Measurements from ENCODE around the gene RASSF1. TPM values are rescaled to one million over a fixed set of nuclear protein-coding genes. Genes with fewer than 3 reads are reported as not detected.

The RASSF1 gene
- total RNA-seq, 1 donor from 2014 or later: 27.8 TPM

- no peak for DNase-seq
- Mint-ChIP-seq H3K4me3 (ENCODE audit: unreplicated experiment) (no peak overlapping the region), H3K36me3 (ENCODE audit: unreplicated experiment) (no peaks in the 10 kb centered on the region), H3K9me3 (ENCODE audit: unreplicated experiment) (peaks cover 2% of the 10 kb centered on the region), H3K4me1 (ENCODE audit: low read depth, unreplicated experiment) (peaks cover 15% of the 10 kb centered on the region), H3K27me3 (ENCODE audit: unreplicated experiment) (peaks cover 2% of the 10 kb centered on the region), H3K27ac (ENCODE audit: unreplicated experiment) (no peak overlapping the region)
- no peak for TF ChIP-seq CTCF (IDR thresholded peaks at IDR 0.05; ENCODE audit: partially characterized antibody, unreplicated experiment)
These were observed 12.1 kb upstream of the RASSF1 start for GRCh38 chr3:50352781-50353180.

- peaks cover 10% of the 10 kb centered on the region for H3K4me1 Mint-ChIP-seq (ENCODE audit: low read depth, unreplicated experiment)
- TF ChIP-seq CTCF (IDR thresholded peaks at IDR 0.05; ENCODE audit: partially characterized antibody, unreplicated experiment): no peak
- peaks cover 4% of the 10 kb centered on the region for H3K27me3 Mint-ChIP-seq (ENCODE audit: unreplicated experiment)
- peak overlapping the region; percentile 87 for H3K4me3 Mint-ChIP-seq (ENCODE audit: unreplicated experiment)
- no peak overlapping the region for H3K27ac Mint-ChIP-seq (ENCODE audit: unreplicated experiment)
- peaks cover 4% of the 10 kb centered on the region for H3K9me3 Mint-ChIP-seq (ENCODE audit: unreplicated experiment)
- no peak for DNase-seq
- no peaks in the 10 kb centered on the region for H3K36me3 Mint-ChIP-seq (ENCODE audit: unreplicated experiment)
These were observed 10.7 kb upstream of the RASSF1 start for GRCh38 chr3:50351323-50351697.

GRCh38 chr3:50350527-50351322 is 10.1 kb upstream of the RASSF1 start, which contains the start of the genes CYB561D2 and NPRL2:
TSS of gene CYB561D2 (plus strand) at chr3:50350862. CDS start at chr3:50351434, 572 bp downstream.
TSS of gene NPRL2 (minus strand) at chr3:50350775. CDS start at chr3:50350652, 123 bp downstream.
- Mint-ChIP-seq H3K27ac (ENCODE audit: unreplicated experiment) (peak within 1 kb of the TSS; percentile 39), H3K4me1 (ENCODE audit: low read depth, unreplicated experiment) (peaks cover 12% of the 10 kb centered on the region), H3K27me3 (ENCODE audit: unreplicated experiment) (peaks cover 4% of the 10 kb centered on the region), H3K4me3 (ENCODE audit: unreplicated experiment) (peak within 1 kb of the TSS; percentile 87), H3K36me3 (ENCODE audit: unreplicated experiment) (no peaks in the 10 kb centered on the region), H3K9me3 (ENCODE audit: unreplicated experiment) (peaks cover 4% of the 10 kb centered on the region)
- TF ChIP-seq CTCF (IDR thresholded peaks at IDR 0.05; ENCODE audit: partially characterized antibody, unreplicated experiment): no peak
- DNase-seq: peak; percentile 98

GRCh38 chr3:50350213-50350526 is 9.5 kb upstream of the RASSF1 start:
- Mint-ChIP-seq H3K4me3 (ENCODE audit: unreplicated experiment) (peak overlapping the region; percentile 87), H3K9me3 (ENCODE audit: unreplicated experiment) (peaks cover 4% of the 10 kb centered on the region), H3K27ac (ENCODE audit: unreplicated experiment) (peak overlapping the region; percentile 39), H3K27me3 (ENCODE audit: unreplicated experiment) (peaks cover 2% of the 10 kb centered on the region), H3K4me1 (ENCODE audit: low read depth, unreplicated experiment) (peaks cover 12% of the 10 kb centered on the region), H3K36me3 (ENCODE audit: unreplicated experiment) (no peaks in the 10 kb centered on the region)
- TF ChIP-seq CTCF (IDR thresholded peaks at IDR 0.05; ENCODE audit: partially characterized antibody, unreplicated experiment): no peak
- DNase-seq: no peak

GRCh38 chr3:50347187-50347813 is 6.7 kb upstream of the RASSF1 start:
- H3K36me3 Mint-ChIP-seq (ENCODE audit: unreplicated experiment): no peaks in the 10 kb centered on the region

More at GRCh38 chr3:50347187-50347813, 6.7 kb upstream of the RASSF1 start:
- DNase-seq: peak; percentile 73
- Mint-ChIP-seq H3K4me3 (ENCODE audit: unreplicated experiment) (no peak overlapping the region), H3K9me3 (ENCODE audit: unreplicated experiment) (peaks cover 7% of the 10 kb centered on the region), H3K27ac (ENCODE audit: unreplicated experiment) (no peak overlapping the region), H3K27me3 (ENCODE audit: unreplicated experiment) (peaks cover 7% of the 10 kb centered on the region), H3K4me1 (ENCODE audit: low read depth, unreplicated experiment) (peaks cover 12% of the 10 kb centered on the region)
- TF ChIP-seq CTCF (IDR thresholded peaks at IDR 0.05; ENCODE audit: partially characterized antibody, unreplicated experiment): peak; percentile 66
